DOHH2 (cell line): ENCODE data around the gene MARK3.

Experiments used
- H3F3A ChIP-seq: fragments of 200-600 bp; sonication (generic), shearing (Covaris generic); 2 replicates; pipeline ENCODE4 v1.6.0; 2016; ENCODE audit warnings: antibody characterized with exemption, mild to moderate bottlenecking; ENCODE audit not compliant: control insufficient read depth, insufficient read depth
- H3K27ac ChIP-seq: fragments of 200-600 bp; sonication (generic); 2 replicates; pipeline ENCODE4 v1.5.1; 2014; ENCODE audit warnings: low read depth, mild to moderate bottlenecking, low read length, moderate library complexity
- H3K27me3 ChIP-seq: fragments of 200-600 bp; sonication (generic); 2 replicates; pipeline ENCODE4 v1.6.1; 2014; ENCODE audit warnings: mild to moderate bottlenecking, low read length, mixed read lengths; ENCODE audit not compliant: control insufficient read depth
- H3K36me3 ChIP-seq: fragments of 200-600 bp; sonication (generic); 2 replicates; pipeline ENCODE4 v1.6.1; 2014; ENCODE audit warnings: mild to moderate bottlenecking, low read length, moderate library complexity, mixed read lengths; ENCODE audit not compliant: control insufficient read depth
- H3K4me1 ChIP-seq: fragments of 200-600 bp; sonication (generic); 2 replicates; pipeline ENCODE4 v1.6.1; 2014; ENCODE audit warnings: mild to moderate bottlenecking, low read length, mixed read lengths; ENCODE audit not compliant: control insufficient read depth
- H3K4me2 ChIP-seq: fragments of 200-600 bp; sonication (generic); 2 replicates; pipeline ENCODE4 v1.6.0; 2014; ENCODE audit warnings: mild to moderate bottlenecking, low read length, moderate library complexity
- H3K4me3 ChIP-seq: fragments of 200-600 bp; sonication (generic); 2 replicates; pipeline ENCODE4 v1.5.1; 2014; ENCODE audit warnings: mild to moderate bottlenecking, low read length, mixed read lengths
- H3K79me2 ChIP-seq: fragments of 200-600 bp; sonication (generic); 2 replicates; pipeline ENCODE4 v1.6.1; 2014; ENCODE audit warnings: mild to moderate bottlenecking, low read length, mixed read lengths; ENCODE audit not compliant: control insufficient read depth
- H3K9me2 ChIP-seq: fragments of 200-600 bp; sonication (generic); replicated peaks from 2 replicates; pipeline ENCODE4 v1.6.1; 2014; ENCODE audit warnings: mild to moderate bottlenecking, low read length, mixed read lengths; ENCODE audit not compliant: control insufficient read depth
- H3K9me3 ChIP-seq: fragments of 200-600 bp; sonication (generic); 2 replicates; pipeline ENCODE4 v1.6.1; 2014; ENCODE audit warnings: antibody characterized with exemption, low read length, mixed read lengths; ENCODE audit not compliant: control insufficient read depth, insufficient read depth
- H4K20me1 ChIP-seq: fragments of 200-600 bp; sonication (generic); 2 replicates; pipeline ENCODE4 v1.6.0; 2014; ENCODE audit warnings: low read depth, mild to moderate bottlenecking, antibody characterized with exemption, low read length, moderate library complexity; ENCODE audit not compliant: control insufficient read depth, insufficient read depth
- EZH2phosphoT487 ChIP-seq: fragments of 200-600 bp; sonication (generic); IDR thresholded peaks from 2 replicates; pipeline ENCODE4 v1.6.1; 2017; ENCODE audit warnings: borderline replicate concordance, mild to moderate bottlenecking, antibody characterized with exemption, low read length, moderate library complexity, mixed read lengths
- TF ChIP-seq, protein P1 (sequence below): fragments of 200-600 bp; sonication (generic); IDR thresholded peaks from one replicate; pipeline ENCODE4 v1.5.1; 2014; ENCODE audit warnings: antibody characterized with exemption, mild to moderate bottlenecking, low read depth, low read length; ENCODE audit not compliant: poor library complexity, severe bottlenecking

Gene MARK3

DNA sequence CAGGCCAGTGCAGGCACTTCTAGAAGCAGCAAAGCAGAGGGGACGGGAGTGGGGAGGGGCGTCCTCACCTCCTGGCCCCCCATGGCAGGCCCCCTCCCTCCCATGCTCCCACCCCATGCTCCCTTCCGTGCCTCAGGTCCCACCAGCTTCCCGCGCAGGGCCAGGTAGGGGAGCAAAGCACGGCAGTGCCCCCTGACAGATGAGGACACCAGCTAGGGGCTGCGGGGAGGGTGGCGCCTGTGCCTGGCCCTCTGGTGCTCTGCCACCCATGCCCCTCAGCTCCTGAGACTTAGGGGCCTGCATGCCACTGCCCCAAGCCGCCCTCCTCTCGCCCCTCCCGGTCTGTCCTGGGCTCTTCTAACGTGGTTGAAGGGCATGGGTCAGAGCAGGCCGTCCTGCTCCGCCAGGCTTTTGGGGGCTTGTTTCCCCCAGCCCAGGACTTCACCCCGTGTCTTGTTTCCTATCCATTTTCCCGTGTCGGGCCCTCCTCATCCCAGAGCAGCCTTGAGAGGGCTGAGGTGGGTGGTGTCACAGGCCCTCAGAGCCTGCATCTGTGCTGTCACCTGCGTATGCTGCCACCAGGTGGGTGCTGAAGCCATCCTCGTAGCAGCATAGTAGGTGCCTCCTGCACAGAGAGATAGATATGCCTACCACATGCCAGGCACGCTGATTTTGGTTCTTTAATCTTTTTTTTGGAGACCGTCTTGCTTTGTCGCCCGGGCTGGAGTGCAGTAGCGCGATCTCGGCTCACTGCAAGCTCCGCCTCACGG, 154.0 kb downstream of the MARK3 start:
- H3K27me3 ChIP-seq: peaks cover 4% of the 10 kb centered on the region
- H3K4me3 ChIP-seq: no peak overlapping the region
- H3K9me2 ChIP-seq: no peaks in the 10 kb centered on the region
- TF ChIP-seq, protein P1, sequence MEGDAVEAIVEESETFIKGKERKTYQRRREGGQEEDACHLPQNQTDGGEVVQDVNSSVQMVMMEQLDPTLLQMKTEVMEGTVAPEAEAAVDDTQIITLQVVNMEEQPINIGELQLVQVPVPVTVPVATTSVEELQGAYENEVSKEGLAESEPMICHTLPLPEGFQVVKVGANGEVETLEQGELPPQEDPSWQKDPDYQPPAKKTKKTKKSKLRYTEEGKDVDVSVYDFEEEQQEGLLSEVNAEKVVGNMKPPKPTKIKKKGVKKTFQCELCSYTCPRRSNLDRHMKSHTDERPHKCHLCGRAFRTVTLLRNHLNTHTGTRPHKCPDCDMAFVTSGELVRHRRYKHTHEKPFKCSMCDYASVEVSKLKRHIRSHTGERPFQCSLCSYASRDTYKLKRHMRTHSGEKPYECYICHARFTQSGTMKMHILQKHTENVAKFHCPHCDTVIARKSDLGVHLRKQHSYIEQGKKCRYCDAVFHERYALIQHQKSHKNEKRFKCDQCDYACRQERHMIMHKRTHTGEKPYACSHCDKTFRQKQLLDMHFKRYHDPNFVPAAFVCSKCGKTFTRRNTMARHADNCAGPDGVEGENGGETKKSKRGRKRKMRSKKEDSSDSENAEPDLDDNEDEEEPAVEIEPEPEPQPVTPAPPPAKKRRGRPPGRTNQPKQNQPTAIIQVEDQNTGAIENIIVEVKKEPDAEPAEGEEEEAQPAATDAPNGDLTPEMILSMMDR: no peak
- no peak for TF ChIP-seq EZH2phosphoT487
- H4K20me1 ChIP-seq: no peaks in the 10 kb centered on the region
- peaks cover 5% of the 10 kb centered on the region; the same call in 1 of the 2 replicates for H3K36me3 ChIP-seq
- no peaks in the 10 kb centered on the region for H3K79me2 ChIP-seq
- H3K4me2 ChIP-seq: no peak overlapping the region
- no peaks in the 10 kb centered on the region for H3F3A ChIP-seq
- no peak overlapping the region for H3K27ac ChIP-seq
- H3K9me3 ChIP-seq: no peaks in the 10 kb centered on the region
- H3K4me1 ChIP-seq: no peaks in the 10 kb centered on the region

DNA sequence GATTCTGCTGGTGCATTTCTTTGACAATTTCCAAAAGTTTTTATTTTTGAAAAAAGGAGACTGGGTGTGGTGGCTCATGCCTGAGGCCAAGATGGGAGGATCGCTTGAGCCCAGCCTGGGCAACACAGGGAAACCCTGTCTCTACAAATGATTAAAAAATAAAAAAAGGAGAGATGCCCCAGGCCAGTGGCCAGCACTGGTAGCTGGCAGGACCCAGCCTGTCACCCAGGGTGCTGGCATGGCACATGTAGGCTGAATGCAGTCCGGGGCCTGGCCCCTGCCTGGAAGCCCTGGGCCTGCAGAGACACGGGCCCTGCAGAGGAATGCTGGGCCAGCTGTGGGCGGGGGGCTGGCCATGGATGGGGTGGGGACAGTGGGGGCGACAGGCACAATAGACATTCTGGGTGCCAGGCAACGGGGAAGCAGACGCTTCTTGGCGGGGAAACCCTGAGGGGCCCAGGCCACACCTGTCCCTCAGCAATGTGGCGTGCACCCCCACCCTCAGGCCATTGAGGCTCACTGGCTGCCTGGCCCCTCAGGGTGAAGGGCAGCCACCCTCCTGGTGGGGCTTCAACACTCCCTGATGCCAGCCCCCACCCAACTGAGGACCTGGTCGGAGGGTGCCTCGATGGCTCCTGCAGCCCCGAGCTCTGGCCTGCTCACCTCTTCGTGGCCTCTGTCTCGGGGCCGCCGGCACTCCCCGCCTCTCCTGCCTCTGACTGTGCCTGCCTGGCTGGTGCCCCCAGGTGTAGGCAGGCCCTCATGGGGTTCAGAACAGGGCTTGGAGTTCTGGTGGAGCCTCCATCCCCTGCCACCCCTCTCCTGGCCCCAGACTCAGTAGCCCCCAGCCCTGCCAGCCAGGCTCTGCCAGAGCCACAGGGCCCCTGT, 155.8 kb downstream of the MARK3 start:
- no peaks in the 10 kb centered on the region for H3K9me2 ChIP-seq
- peaks cover 4% of the 10 kb centered on the region for H3K27me3 ChIP-seq
- no peak overlapping the region for H3K27ac ChIP-seq
- H3F3A ChIP-seq: no peaks in the 10 kb centered on the region
- H3K79me2 ChIP-seq: no peaks in the 10 kb centered on the region
- no peak overlapping the region for H3K4me3 ChIP-seq
- H3K36me3 ChIP-seq: no peaks in the 10 kb centered on the region
- no peaks in the 10 kb centered on the region for H3K9me3 ChIP-seq
- H4K20me1 ChIP-seq: no peaks in the 10 kb centered on the region
- H3K4me1 ChIP-seq: no peaks in the 10 kb centered on the region
- TF ChIP-seq, protein P1: no peak
- no peak overlapping the region for H3K4me2 ChIP-seq

DNA sequence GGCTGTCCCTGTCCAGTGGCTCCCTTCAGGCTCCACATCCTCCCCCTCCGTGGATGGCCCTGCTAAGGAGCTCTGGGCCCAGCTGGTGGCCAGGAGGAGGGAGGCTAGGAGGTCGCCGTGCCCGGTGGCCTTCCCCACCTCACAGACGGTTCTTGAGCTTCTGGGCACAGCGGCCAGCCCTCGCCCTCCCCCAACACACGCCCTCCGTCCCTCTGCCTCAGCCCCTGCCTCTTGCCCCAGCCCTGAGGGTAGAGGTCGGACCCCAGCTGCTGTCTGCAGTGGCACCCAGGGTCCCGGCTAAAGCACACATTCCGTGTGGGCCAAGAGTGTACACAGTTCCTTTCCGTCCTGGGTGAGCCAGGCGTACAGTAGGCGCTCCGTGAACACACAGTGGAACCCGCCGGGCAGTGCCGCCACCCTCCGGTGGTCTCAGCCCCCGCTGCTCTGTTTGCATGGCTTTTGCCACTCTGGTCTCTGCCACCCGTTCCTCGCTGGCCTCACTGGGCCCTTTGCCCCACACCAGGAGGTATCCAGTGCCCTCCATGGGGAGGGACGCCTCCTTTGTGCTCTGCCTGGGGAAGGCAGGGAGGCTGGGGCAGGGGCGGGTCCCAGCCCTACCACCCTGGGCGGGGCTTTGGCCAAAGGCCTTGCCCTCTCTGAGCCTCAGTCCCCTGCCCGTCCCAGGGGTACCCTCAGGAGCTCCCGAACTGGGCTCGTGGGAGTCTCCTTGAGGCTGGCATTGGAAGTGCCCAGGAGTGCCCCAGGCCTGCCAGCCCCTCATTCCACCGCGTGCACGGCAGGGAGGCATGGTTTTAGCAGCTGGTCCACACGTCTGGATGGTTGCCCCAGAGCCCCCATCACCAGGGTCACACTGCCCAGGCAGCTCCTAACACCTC, 156.7 kb downstream of the MARK3 start:
- H3K27me3 ChIP-seq: peaks cover 4% of the 10 kb centered on the region
- H3F3A ChIP-seq: no peaks in the 10 kb centered on the region
- H3K9me2 ChIP-seq: no peaks in the 10 kb centered on the region
- no peaks in the 10 kb centered on the region for H3K36me3 ChIP-seq
- H3K79me2 ChIP-seq: no peaks in the 10 kb centered on the region
- TF ChIP-seq, protein P1: no peak
- no peak for TF ChIP-seq EZH2phosphoT487
- no peak overlapping the region for H3K27ac ChIP-seq
- no peak overlapping the region for H3K4me2 ChIP-seq
- peaks cover 5% of the 10 kb centered on the region for H3K4me1 ChIP-seq
- H4K20me1 ChIP-seq: no peaks in the 10 kb centered on the region
- no peak overlapping the region for H3K4me3 ChIP-seq
- no peaks in the 10 kb centered on the region for H3K9me3 ChIP-seq
